Measurements from ENCODE around the gene C2orf49.

GRCh38 chr2:105384216-105384615 is 46.9 kb downstream of the C2orf49 start:
- TF ChIP-seq CTCF (conservative IDR thresholded peaks at IDR 0.05 in 1 of 2, IDR thresholded peaks at IDR 0.05 in 1 of 2; ENCODE audit: extremely low read depth in 1 of 2, insufficient read depth in 1 of 2, low read depth in 1 of 2, low read length in 2 of 2) (no peak), EZH2 (IDR thresholded peaks at IDR 0.05; ENCODE audit: borderline replicate concordance, low read length) (no peak)
